Measurements from ENCODE around the gene RAP1GAP2.
A peak's percentile ranks its signal among the peaks of the same experiment; 100 is the strongest.

Gene RAP1GAP2

GRCh38 chr17:2851615-2852014 lies 55.4 kb downstream of the RAP1GAP2 start:
- Histone ChIP-seq H3K27ac (ENCODE audit: low read depth, low read length) (no peak overlapping the region), H3K9me3 (ENCODE audit: control insufficient read depth in 1 of 2, low read length in 2 of 2) (no peaks in the 10 kb centered on the region), H3K36me3 (ENCODE audit: control insufficient read depth in 1 of 2, insufficient read depth in 2 of 2, low read length in 2 of 2) (no peaks in the 10 kb centered on the region), H3K4me1 (ENCODE audit: control insufficient read depth in 1 of 2, insufficient read depth in 2 of 2, low read length in 2 of 2) (peaks cover 18 to 22% of the 10 kb centered on the region in 2 donors), H3K4me3 (ENCODE audit: low read depth in 1 of 2, low read length in 2 of 2) (no peak overlapping the region), H3K9ac (ENCODE audit: low read depth in 1 of 2, low read length in 2 of 2) (no peak overlapping the region), H3K27me3 (ENCODE audit: control insufficient read depth in 1 of 2, insufficient read depth in 2 of 2, low read length in 2 of 2) (peaks cover 5 to 12% of the 10 kb centered on the region in 2 donors)

GRCh38 chr17:2852221-2852620 lies 56.0 kb downstream of the RAP1GAP2 start:
- Histone ChIP-seq H3K9ac (ENCODE audit: low read depth in 1 of 2, low read length in 2 of 2) (no peak overlapping the region), H3K27me3 (ENCODE audit: control insufficient read depth in 1 of 2, insufficient read depth in 2 of 2, low read length in 2 of 2) (peaks cover 5 to 12% of the 10 kb centered on the region in 2 donors), H3K36me3 (ENCODE audit: control insufficient read depth in 1 of 2, insufficient read depth in 2 of 2, low read length in 2 of 2) (no peaks in the 10 kb centered on the region), H3K4me1 (ENCODE audit: control insufficient read depth in 1 of 2, insufficient read depth in 2 of 2, low read length in 2 of 2) (peaks cover 21 to 28% of the 10 kb centered on the region in 2 donors), H3K9me3 (ENCODE audit: control insufficient read depth in 1 of 2, low read length in 2 of 2) (no peaks in the 10 kb centered on the region), H3K27ac (ENCODE audit: low read depth, low read length) (no peak overlapping the region), H3K4me3 (ENCODE audit: low read depth in 1 of 2, low read length in 2 of 2) (no peak overlapping the region)

GRCh38 chr17:2852729-2853282 lies 56.6 kb downstream of the RAP1GAP2 start:
- Histone ChIP-seq H3K9me3 (ENCODE audit: control insufficient read depth in 1 of 2, low read length in 2 of 2) (no peaks in the 10 kb centered on the region), H3K36me3 (ENCODE audit: control insufficient read depth in 1 of 2, insufficient read depth in 2 of 2, low read length in 2 of 2) (no peaks in the 10 kb centered on the region), H3K27me3 (ENCODE audit: control insufficient read depth in 1 of 2, insufficient read depth in 2 of 2, low read length in 2 of 2) (peaks cover 5 to 12% of the 10 kb centered on the region in 2 donors), H3K9ac (ENCODE audit: low read depth in 1 of 2, low read length in 2 of 2) (peak overlapping the region in 1 of 2 donors; percentile 48), H3K4me3 (ENCODE audit: low read depth in 1 of 2, low read length in 2 of 2) (peak overlapping the region; percentile 47 to 54), H3K4me1 (ENCODE audit: control insufficient read depth in 1 of 2, insufficient read depth in 2 of 2, low read length in 2 of 2) (peaks cover 25 to 32% of the 10 kb centered on the region in 2 donors), H3K27ac (ENCODE audit: low read depth, low read length) (no peak overlapping the region)

GRCh38 chr17:2853283-2854142 lies 57.3 kb downstream of the RAP1GAP2 start:
- peaks cover 25 to 32% of the 10 kb centered on the region in 2 donors for H3K4me1 ChIP-seq (ENCODE audit: control insufficient read depth in 1 of 2, insufficient read depth in 2 of 2, low read length in 2 of 2)
- no peaks in the 10 kb centered on the region for H3K36me3 ChIP-seq (ENCODE audit: control insufficient read depth in 1 of 2, insufficient read depth in 2 of 2, low read length in 2 of 2)
- no peak overlapping the region for H3K27ac ChIP-seq (ENCODE audit: low read depth, low read length)
- H3K9me3 ChIP-seq (ENCODE audit: control insufficient read depth in 1 of 2, low read length in 2 of 2) = no peaks in the 10 kb centered on the region
- H3K4me3 ChIP-seq (ENCODE audit: low read depth in 1 of 2, low read length in 2 of 2) = peak overlapping the region; percentile 67 to 77
- H3K27me3 ChIP-seq (ENCODE audit: control insufficient read depth in 1 of 2, insufficient read depth in 2 of 2, low read length in 2 of 2) = peaks cover 5 to 12% of the 10 kb centered on the region in 2 donors
- H3K9ac ChIP-seq (ENCODE audit: low read depth in 1 of 2, low read length in 2 of 2) = peak overlapping the region; percentile 74

GRCh38 chr17:2854143-2855055 lies 58.2 kb downstream of the RAP1GAP2 start:
- Histone ChIP-seq H3K36me3 (ENCODE audit: control insufficient read depth in 1 of 2, insufficient read depth in 2 of 2, low read length in 2 of 2) (no peaks in the 10 kb centered on the region), H3K4me3 (ENCODE audit: low read depth in 1 of 2, low read length in 2 of 2) (peak overlapping the region; percentile 67 to 77), H3K9me3 (ENCODE audit: control insufficient read depth in 1 of 2, low read length in 2 of 2) (no peaks in the 10 kb centered on the region), H3K27ac (ENCODE audit: low read depth, low read length) (no peak overlapping the region), H3K9ac (ENCODE audit: low read depth in 1 of 2, low read length in 2 of 2) (peak overlapping the region; percentile 74), H3K27me3 (ENCODE audit: control insufficient read depth in 1 of 2, insufficient read depth in 2 of 2, low read length in 2 of 2) (peaks cover 5 to 12% of the 10 kb centered on the region in 2 donors), H3K4me1 (ENCODE audit: control insufficient read depth in 1 of 2, insufficient read depth in 2 of 2, low read length in 2 of 2) (peaks cover 25 to 32% of the 10 kb centered on the region in 2 donors)

GRCh38 chr17:2855063-2855600 lies 58.9 kb downstream of the RAP1GAP2 start:
- Histone ChIP-seq H3K4me3 (ENCODE audit: low read depth in 1 of 2, low read length in 2 of 2) (peak overlapping the region; percentile 67 to 77), H3K9me3 (ENCODE audit: control insufficient read depth in 1 of 2, low read length in 2 of 2) (no peaks in the 10 kb centered on the region), H3K27me3 (ENCODE audit: control insufficient read depth in 1 of 2, insufficient read depth in 2 of 2, low read length in 2 of 2) (peaks cover 5 to 12% of the 10 kb centered on the region in 2 donors), H3K27ac (ENCODE audit: low read depth, low read length) (no peak overlapping the region), H3K9ac (ENCODE audit: low read depth in 1 of 2, low read length in 2 of 2) (peak overlapping the region; percentile 74), H3K4me1 (ENCODE audit: control insufficient read depth in 1 of 2, insufficient read depth in 2 of 2, low read length in 2 of 2) (peaks cover 25 to 32% of the 10 kb centered on the region in 2 donors), H3K36me3 (ENCODE audit: control insufficient read depth in 1 of 2, insufficient read depth in 2 of 2, low read length in 2 of 2) (no peaks in the 10 kb centered on the region)

- H3K27ac ChIP-seq (ENCODE audit: low read depth, low read length) = no peak overlapping the region
- no peaks in the 10 kb centered on the region for H3K9me3 ChIP-seq (ENCODE audit: control insufficient read depth in 1 of 2, low read length in 2 of 2)
- peak overlapping the region in 1 of 2 donors; percentile 24 for H3K4me3 ChIP-seq (ENCODE audit: low read depth in 1 of 2, low read length in 2 of 2)
- H3K9ac ChIP-seq (ENCODE audit: low read depth in 1 of 2, low read length in 2 of 2) = no peak overlapping the region
- H3K27me3 ChIP-seq (ENCODE audit: control insufficient read depth in 1 of 2, insufficient read depth in 2 of 2, low read length in 2 of 2) = peaks cover 5 to 12% of the 10 kb centered on the region in 2 donors
- H3K36me3 ChIP-seq (ENCODE audit: control insufficient read depth in 1 of 2, insufficient read depth in 2 of 2, low read length in 2 of 2) = no peaks in the 10 kb centered on the region
- H3K4me1 ChIP-seq (ENCODE audit: control insufficient read depth in 1 of 2, insufficient read depth in 2 of 2, low read length in 2 of 2) = peaks cover 25 to 32% of the 10 kb centered on the region in 2 donors
Observed at GRCh38 chr17:2856727-2857126, 60.5 kb downstream of the RAP1GAP2 start.

GRCh38 chr17:2860045-2860444 lies 63.8 kb downstream of the RAP1GAP2 start:
- H3K36me3 ChIP-seq (ENCODE audit: control insufficient read depth in 1 of 2, insufficient read depth in 2 of 2, low read length in 2 of 2) = no peaks in the 10 kb centered on the region
- H3K27me3 ChIP-seq (ENCODE audit: control insufficient read depth in 1 of 2, insufficient read depth in 2 of 2, low read length in 2 of 2) = peaks cover under 1 to 1% of the 10 kb centered on the region in 2 donors
- H3K9ac ChIP-seq (ENCODE audit: low read depth in 1 of 2, low read length in 2 of 2) = no peak overlapping the region
- no peak overlapping the region for H3K4me3 ChIP-seq (ENCODE audit: low read depth in 1 of 2, low read length in 2 of 2)
- no peaks in the 10 kb centered on the region for H3K9me3 ChIP-seq (ENCODE audit: control insufficient read depth in 1 of 2, low read length in 2 of 2)
- peaks cover 19 to 23% of the 10 kb centered on the region in 2 donors for H3K4me1 ChIP-seq (ENCODE audit: control insufficient read depth in 1 of 2, insufficient read depth in 2 of 2, low read length in 2 of 2)
- no peak overlapping the region for H3K27ac ChIP-seq (ENCODE audit: low read depth, low read length)

- Histone ChIP-seq H3K9me3 (ENCODE audit: control insufficient read depth in 1 of 2, low read length in 2 of 2) (no peaks in the 10 kb centered on the region), H3K9ac (ENCODE audit: low read depth in 1 of 2, low read length in 2 of 2) (no peak overlapping the region), H3K4me3 (ENCODE audit: low read depth in 1 of 2, low read length in 2 of 2) (no peak overlapping the region), H3K36me3 (ENCODE audit: control insufficient read depth in 1 of 2, insufficient read depth in 2 of 2, low read length in 2 of 2) (no peaks in the 10 kb centered on the region), H3K27ac (ENCODE audit: low read depth, low read length) (no peak overlapping the region), H3K4me1 (ENCODE audit: control insufficient read depth in 1 of 2, insufficient read depth in 2 of 2, low read length in 2 of 2) (peaks cover 14 to 20% of the 10 kb centered on the region in 2 donors), H3K27me3 (ENCODE audit: control insufficient read depth in 1 of 2, insufficient read depth in 2 of 2, low read length in 2 of 2) (no peaks in the 10 kb centered on the region)
Observed at GRCh38 chr17:2860883-2861282, 64.6 kb downstream of the RAP1GAP2 start.

Measured in duodenal mucosa (tissue), 2 donors.